Stimulated activated CD4-positive, alpha-beta T cell treated with anti-CD3 and anti-CD28 coated beads, TNF-alpha, amount 100 ng/mL, for 1 hour (primary cell): ENCODE results near the gene ALOX5.

ENCODE experiments used
- DNase-seq, 3 donors: peaks; one replicate each; pipeline ENCODE4 v3.0.0-alpha.2; 2020; ENCODE audit warnings: low read depth in 3 of 3, low spot score in 1 of 3

Gene ALOX5

DNA sequence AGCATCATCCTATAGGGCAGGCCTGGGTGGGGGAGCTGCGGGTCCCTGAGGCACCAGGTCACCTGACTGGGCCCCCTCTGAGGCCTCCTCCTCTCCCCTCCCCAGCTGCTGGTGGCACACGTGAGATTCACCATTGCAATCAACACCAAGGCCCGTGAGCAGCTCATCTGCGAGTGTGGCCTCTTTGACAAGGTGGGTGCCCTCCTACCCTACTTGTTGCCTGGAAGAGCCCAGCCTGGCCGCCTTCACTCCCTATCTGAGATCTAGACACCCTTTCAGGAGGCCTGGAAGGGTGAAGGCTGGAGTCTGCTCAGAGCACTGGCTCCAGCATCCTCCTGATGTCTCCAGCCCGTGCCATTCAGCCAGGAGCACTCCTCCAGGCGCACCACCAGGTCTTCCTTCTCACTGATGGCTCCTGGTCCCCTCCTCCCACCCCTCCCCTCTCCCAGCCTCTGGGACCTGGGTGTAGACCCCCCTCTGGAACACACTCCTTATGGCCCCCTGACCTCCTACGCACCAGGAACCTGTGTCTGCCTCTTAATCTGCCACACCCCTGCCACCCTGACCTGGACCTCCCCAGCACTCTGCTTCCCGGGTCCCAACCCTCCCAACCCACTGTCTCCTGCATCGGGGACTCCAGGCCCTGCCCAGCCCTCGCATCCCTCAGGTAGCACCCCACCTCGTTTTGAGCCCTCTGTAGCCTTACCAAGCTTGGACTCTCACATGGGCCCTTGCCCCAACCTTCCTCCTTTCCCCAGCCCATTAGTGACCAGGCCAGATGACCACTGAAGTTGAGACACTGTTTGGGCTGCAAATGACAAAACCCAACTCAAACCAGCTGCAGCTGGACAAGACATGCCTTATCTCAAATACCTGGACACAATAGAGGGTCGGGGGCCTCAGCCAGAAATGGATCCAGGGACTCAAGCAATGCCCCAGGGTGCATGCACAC lies 67.5 kb downstream of the ALOX5 start:
- no peak for DNase-seq

DNA sequence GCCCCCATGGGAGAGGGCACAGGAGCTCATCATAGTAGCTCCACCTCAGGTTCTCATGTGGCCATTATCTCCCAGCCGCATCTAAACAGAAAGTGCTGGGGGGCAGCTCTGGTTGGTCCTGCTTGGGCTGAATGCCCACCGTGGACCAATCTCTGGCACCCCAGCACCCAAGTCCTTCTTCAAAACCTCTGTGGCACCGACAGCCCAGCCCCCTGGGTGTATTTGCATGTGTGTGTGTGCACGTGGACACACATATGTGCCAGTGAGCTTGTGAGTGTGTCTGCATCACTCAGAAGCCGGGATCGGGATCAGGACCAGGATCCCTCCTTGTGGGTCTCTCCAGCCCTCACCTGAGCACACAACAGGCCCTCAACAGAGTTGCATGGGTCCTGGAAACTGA lies 68.2 kb downstream of the ALOX5 start:
- DNase-seq: no peak

DNA sequence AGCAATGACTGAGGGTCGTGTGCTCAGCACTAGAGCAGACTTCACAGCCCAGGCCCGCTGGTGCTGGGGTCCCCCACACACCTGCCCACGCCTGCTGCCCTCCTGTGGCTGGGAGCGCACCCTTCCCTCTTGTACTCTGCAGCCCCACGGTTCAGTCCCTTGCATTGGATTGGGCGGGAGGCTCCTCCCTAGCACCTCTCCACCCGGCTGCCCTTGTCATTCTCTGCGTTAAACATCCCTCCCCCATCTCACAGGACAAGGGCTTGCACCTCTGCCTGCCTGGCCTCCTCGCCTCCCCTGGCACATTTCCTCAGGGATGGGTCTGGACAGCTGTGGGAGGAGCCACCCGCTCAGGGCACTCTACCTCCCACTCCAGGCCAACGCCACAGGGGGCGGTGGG lies 68.6 kb downstream of the ALOX5 start:
- DNase-seq: no peak

DNA sequence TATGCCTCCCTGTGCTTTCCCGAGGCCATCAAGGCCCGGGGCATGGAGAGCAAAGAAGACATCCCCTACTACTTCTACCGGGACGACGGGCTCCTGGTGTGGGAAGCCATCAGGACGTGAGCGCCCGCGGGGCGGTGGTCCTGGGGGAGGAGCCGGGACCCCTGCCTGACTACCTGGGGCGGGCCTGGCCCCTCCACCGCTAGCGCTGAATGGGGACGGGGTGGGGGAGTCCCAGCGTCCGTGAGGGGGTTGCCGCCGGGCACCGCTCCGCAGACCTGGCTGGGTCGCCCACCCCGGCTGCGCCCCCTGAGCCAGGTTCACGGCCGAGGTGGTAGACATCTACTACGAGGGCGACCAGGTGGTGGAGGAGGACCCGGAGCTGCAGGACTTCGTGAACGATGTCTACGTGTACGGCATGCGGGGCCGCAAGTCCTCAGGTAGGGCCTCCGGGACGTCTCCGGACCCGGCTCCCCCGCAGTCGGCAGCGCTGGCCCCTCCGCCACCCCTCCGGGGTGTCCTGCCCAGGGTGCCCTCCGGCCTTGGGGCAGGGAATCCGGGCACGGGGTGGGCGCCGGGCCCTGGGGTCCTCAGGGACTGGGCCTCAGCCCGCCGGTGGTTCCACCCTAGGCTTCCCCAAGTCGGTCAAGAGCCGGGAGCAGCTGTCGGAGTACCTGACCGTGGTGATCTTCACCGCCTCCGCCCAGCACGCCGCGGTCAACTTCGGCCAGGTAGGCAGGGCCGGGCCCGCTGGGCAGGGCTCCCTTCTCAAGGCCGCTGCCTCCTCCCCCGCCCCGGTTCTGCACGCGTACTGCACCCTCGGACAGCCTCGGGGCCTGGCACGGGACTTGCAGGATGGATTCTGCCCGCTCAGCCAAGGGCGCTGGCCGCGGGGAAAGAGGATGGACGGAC lies 69.3 kb downstream of the ALOX5 start:
- no peak for DNase-seq

DNA sequence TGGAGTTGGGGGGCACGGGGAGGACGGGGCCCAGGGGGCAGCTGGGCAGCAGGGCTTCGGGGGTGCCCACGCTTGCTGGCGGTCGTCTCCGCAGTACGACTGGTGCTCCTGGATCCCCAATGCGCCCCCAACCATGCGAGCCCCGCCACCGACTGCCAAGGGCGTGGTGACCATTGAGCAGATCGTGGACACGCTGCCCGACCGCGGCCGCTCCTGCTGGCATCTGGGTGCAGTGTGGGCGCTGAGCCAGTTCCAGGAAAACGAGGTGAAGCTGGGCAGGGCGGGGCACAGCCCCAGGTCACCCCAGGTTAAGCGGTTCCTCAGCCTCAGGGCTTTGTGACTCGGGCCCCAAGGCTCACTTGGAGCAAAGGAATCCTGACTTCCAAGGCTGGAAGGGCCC lies 70.0 kb downstream of the ALOX5 start:
- no peak for DNase-seq

DNA sequence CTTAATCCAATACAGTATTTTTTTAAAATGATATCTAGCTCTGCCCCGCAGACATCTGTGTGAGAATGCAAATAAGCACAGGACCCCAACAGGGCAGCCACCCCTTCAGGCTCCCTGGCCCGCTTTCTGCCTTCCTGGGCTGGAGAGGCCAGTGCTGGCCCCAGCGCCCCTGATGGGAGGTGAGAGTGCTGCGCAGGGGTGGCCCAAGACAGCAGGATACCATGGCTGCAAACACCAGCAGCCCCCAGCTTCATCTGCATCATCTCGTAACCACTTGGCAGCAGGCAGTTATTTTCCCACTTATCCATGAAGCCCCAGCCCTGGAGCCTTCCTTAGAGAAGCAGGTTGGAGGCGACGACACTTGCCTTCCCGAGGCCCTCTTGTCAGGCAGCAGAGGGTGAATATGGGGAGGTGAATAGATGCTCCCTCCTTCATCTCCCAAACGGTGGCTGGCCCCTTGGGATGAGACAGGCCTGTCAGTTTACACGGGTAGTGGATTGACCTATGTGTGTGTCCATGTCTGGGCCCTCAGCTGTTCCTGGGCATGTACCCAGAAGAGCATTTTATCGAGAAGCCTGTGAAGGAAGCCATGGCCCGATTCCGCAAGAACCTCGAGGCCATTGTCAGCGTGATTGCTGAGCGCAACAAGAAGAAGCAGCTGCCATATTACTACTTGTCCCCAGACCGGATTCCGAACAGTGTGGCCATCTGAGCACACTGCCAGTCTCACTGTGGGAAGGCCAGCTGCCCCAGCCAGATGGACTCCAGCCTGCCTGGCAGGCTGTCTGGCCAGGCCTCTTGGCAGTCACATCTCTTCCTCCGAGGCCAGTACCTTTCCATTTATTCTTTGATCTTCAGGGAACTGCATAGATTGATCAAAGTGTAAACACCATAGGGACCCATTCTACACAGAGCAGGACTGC lies 71.2 kb downstream of the ALOX5 start:
- no peak for DNase-seq

DNA sequence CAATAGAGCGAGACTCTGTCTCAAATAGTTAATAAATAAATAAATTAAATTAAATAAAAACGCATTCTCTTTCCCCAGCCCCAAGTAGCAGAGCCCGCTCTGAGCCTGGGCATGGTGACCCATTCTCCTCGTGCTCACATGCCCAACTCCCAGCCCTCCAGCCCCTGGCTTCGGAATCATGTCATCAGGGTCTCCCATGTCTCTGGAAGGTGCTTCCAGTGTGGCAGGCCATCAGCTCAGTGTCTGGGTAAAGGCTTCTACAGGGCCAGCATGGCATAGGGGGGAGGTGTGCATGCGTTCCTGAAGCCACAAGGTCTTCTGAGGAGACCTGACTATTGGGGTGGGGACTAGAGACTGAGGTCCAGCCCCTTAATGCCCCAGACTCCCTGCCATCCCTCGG lies 72.8 kb downstream of the ALOX5 start:
- no peak for DNase-seq

DNA sequence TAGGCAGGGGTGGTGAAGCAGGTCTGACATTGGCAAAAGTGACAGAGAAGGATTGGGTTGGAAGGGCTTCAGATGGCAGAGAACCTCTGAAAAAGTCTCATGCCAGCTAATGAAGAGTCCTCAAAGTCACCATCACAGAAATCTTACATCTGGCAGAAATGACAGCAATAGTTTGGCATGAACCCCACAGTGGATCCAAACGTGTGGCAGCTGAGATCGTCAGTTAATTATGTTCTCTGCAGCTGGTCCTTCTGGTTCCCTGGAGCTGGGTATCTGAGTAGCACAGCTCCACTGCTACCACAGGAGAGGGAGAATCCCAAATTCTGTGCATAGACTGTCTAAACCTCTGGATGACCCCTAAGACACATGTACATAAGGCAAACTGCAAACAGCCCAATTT lies 73.4 kb downstream of the ALOX5 start:
- DNase-seq: no peak

DNA sequence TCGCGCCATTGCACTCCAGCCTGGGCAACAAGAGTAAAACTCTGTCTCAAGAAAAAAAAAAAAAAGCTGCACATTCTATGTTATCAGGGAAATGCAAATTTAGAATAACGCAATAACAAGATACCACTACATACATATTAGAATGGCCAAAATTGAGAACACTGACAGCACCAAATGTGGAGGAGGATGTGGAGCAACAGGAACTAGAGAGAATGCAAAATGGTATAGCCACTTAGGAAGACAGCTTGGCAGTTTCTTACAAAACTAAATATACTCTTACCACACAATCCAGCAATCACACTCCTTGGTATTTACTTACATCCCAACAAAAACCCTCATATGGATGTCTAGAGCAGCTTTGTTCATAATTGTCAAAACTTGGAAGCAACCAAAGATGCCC lies 76.8 kb downstream of the ALOX5 start:
- no peak for DNase-seq

DNA sequence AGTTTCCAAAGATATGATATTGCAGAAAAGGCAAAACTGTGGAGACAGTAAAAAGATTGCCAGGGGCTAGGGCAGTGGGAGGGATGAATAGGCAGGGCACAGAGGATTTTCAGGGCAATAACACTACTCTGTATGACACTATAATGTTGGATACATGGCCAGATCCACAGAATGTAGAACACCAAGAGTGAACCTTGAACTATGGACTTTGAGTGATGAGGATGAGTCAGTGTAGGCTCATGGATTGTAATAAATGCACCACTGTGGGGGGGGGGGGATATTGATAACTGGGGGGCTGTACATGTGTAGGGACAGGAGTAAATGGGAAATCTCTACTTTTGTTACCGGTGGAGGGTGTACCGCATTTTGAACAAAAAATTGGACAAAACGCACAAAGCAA lies 77.4 kb downstream of the ALOX5 start:
- no peak for DNase-seq

DNA sequence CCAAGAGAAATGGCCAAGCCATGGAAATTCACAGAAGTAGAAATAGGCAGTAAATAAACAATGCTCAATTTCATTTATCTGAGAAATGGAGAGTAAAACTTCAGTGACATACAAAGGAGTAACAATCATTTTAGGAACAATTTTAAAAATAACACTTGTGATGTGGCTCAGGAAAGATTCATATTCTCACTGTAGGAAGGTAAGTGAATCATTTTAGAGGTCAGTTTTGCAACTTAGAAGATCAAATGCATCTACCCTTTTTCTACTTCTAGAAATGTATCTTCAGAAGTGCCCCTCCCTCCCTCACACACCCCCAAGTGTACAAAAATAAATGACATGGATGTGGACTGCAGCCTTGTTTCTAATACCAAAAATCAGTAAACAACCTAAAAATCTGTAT lies 78.3 kb downstream of the ALOX5 start:
- DNase-seq: no peak

DNA sequence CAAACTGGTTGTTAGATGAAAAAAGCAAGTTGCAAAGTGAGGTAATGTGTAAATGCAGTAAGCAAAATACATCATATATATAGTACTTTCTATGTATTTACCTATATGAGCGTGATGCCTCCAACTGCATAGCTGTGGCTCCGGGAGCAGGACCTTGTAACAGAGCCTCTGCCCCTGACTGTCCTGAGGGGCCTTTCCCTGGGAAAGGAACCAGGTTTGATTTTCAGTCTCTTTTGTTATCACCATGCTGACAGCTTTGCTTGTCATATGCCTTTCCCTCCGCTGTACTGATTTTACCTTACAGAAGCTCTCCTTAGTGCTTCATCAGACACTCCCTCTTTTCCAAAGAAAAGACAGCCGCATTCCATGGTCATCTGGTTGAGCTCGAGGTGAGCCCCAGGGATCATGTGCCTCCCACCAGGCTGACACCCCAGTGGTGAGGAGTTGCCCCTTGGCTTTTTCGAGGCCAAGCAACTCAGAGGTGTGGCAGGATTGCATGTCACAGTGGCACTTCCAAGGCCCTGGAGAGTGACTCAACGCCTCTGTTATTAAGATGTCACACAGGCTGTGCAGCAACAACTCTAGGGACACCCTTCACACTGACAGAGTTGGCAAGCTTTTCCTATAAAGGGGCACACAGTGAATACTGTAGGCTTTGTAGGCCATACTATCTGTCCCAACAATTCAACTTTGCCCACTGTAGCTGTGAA lies 78.9 kb downstream of the ALOX5 start:
- no peak for DNase-seq

DNA sequence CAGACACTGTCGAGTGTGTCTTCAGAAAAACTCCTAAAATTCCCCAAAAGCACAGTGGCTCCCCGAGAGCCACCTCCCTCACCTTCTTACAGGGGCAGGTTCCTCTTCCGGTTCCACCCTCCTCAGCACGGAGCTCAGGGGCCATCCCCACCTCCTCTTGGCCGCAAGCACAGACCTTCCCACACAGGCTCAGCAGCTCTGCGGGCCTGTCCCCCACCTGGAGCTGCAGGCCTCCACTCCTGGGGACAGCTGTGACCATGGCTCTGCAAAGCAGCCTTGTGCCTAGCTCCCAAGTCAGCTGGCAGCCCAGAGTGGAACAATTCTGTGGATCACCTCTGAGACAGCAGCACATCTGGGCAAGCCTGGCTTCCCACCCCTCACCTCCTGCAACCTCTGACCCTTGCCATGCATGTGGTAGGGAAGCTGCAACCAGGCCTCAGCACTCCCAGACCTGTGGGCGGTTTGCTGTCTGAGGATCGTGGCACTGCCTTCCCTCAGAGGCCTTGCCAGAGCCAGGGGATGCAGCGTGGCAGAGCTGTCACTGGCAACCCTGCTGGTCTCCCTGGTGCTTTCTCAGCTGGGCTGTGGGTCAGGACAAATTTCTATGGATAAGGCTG lies 79.7 kb downstream of the ALOX5 start:
- DNase-seq: no peak

DNA sequence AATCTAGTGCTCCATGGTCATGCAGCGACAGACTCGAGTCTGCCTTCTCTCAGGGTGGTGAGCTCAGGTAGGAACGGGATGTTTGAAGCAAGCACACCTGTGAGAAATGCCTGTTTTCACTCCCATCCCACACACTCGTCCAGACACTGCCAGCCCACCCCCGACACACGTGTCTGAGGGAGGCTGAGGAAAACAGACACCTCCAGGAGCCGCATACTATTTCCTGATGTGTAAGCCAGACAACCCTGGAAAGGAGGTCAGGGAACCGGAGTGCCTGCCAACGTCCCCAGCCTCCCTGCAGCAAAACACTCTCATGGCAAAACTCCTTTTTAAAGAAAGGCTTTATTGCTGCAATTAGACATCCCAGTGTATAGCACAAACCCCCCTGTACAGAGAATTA lies 80.2 kb downstream of the ALOX5 start:
- DNase-seq: no peak

DNA sequence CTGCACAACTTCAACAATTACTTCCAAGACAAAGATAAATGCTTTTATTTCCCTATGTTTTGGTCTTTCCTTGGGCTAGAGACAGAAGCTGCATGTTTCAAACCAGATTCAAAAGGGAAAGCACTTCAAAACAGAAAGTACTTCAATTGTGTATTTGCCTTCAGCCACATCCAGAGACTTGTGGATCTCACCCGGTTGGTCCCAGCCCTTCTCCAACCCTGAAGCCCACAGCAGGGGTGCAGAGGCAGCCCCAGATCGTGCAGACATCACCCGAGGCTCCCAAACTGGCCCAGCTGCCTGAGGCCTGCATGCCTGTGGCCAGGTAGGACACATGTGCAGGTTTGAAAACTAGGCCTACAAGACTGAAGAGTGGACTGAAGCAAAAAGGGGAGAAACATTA lies 80.8 kb downstream of the ALOX5 start:
- no peak for DNase-seq

DNA sequence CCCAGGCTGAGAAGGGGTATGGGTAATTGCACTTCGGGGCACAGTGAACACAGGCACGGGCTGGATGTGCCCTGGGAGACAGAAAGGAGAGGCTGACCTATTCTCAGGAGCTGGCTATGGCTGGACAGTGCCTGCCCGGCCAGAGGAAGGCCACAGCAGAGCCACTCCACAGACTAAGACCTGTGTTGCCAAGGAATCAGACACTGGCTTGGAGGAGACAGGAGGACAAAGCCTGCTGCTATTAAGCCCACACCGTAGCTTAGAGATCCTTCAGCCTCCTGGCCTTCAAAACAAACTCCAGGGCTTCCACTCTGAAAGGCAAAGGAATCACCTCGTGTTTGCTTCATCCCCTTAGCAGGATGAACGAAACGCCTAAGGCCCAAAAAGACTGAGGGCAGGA lies 82.2 kb downstream of the ALOX5 start:
- no peak for DNase-seq

DNA sequence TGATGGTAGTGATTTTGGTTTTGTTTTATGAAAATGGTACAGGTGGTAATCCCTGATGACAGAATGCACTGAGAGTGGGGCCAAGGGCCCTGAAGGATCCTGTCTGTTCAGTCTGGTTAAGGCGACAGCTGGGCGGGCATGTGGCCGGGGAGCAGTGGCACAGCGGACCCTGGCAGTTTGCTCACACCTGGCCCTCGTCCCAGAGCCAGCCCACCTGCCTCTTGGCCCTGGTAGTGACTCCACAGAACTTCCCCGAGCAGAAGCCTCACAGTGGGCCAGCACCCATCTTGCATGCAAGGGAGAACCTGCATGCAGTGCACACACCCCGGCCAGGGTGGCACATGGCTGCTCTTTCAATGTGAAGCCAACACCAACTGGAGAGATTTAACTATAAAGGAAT lies 82.8 kb downstream of the ALOX5 start:
- no peak for DNase-seq

DNA sequence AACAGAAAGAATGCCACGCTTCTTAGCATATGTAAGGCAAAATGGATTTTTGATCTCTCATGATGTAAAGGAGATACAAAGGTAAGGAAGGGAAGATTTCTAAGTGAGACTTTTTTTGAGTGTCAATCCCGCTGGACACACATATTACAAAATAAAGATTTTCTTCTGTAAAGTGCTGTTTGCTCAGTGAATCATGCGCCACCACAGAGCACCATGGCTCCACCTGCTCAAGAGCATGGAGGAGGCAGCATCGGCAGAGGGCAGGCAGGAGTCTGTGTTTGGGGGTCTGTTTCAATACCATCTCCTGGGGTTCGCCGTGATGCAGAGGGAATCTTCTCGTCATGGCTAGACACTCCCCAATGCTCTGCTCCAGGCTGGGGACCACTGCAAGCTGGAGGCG lies 83.5 kb downstream of the ALOX5 start:
- DNase-seq: no peak

DNA sequence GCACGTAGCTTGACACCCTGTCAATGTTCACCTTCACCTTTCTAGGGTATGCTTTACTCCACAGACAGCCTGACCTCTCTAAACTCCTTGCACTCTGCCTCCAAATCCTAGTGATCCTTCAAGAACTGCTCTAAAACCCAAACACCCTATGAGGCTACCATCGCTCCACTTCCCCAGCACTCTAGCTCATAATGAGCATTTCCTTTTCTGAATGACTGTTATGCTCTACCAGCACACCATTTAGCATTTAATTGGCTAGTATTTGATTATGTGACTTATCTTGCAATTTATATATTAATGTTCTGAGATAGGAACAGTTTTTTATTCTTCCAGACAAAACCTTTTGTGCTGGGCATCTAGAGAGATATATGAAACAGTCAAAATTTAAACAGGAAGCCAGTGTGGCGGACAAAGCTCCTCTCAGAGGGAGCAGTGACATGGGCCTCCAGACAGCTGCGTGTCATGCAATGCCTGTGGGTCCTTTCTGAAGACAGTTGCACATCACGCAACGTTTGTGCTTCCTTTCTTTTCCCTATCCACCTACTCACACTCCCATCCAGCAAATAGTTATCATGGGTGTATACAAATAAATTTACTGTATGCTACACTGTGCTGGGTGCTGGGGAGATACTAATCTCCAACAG lies 86.3 kb downstream of the ALOX5 start:
- DNase-seq: no peak

DNA sequence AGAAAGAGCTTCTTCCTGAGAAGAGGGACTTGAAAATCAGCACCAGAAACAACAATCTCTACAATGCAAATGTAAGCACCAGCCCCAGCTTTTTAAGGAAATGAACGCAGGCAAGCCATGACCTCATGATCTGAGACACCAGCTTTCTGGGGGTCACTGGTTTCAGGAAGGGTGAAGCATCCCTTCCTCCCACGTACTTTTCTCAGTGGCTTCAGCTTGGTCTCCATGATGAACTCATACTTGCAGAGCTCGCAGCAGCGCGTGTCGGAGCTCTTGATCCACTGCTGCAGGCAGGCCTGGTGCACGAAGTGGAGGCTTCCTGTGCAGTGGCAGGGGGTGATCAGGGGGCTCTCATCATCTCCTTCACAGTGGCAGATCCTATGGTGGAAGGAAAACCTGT lies 87.0 kb downstream of the ALOX5 start:
- no peak for DNase-seq
